NT2/D1 (cell line): ENCODE data around the gene TMEM184C.

Source experiments
- SUZ12 ChIP-seq: IDR thresholded peaks from 2 replicates; pipeline ENCODE4 v1.6.1; 2011; ENCODE audit not compliant: insufficient read length, insufficient read depth; ENCODE audit errors: extremely low read depth
- YY1 ChIP-seq: IDR thresholded peaks from 2 replicates; pipeline ENCODE4 v1.6.1; 2011; ENCODE audit not compliant: insufficient read length, insufficient read depth
- ZNF274 ChIP-seq: IDR thresholded peaks from 2 replicates; pipeline ENCODE4 v1.6.1; 2011; ENCODE audit warnings: mild to moderate bottlenecking, low read depth, low read length

GRCh38 chr4:147586637-147587036 is 30.6 kb upstream of the TMEM184C start:
- TF ChIP-seq ZNF274 (no peak), YY1 (no peak), SUZ12 (no peak)
